ENCODE results near the gene COLEC12.

Gene COLEC12

DNA sequence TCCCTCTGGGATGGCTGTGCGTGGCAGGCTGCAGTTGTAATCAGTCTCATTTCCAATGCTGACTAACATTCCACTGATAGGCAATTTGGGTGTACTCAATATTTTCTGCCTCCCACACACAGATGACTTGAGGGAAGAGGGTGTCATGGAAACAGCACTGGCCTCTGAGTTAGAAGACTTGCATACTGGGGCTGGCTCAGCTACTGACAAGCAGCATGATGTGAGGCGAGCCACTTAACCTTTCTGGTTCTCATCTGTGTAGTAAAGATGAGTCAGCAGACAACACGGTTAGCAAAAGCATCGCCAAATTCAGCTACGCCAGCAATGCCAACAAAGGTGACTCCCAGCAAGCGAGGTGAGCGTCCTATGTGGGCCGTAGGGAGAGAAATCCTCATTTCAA, 73.5 kb downstream of the COLEC12 start:
- peak; percentile 63 for DNase-seq (ENCODE audit: extremely low read depth, low read depth)
- TF ChIP-seq, protein P1, sequence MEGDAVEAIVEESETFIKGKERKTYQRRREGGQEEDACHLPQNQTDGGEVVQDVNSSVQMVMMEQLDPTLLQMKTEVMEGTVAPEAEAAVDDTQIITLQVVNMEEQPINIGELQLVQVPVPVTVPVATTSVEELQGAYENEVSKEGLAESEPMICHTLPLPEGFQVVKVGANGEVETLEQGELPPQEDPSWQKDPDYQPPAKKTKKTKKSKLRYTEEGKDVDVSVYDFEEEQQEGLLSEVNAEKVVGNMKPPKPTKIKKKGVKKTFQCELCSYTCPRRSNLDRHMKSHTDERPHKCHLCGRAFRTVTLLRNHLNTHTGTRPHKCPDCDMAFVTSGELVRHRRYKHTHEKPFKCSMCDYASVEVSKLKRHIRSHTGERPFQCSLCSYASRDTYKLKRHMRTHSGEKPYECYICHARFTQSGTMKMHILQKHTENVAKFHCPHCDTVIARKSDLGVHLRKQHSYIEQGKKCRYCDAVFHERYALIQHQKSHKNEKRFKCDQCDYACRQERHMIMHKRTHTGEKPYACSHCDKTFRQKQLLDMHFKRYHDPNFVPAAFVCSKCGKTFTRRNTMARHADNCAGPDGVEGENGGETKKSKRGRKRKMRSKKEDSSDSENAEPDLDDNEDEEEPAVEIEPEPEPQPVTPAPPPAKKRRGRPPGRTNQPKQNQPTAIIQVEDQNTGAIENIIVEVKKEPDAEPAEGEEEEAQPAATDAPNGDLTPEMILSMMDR (IDR thresholded peaks at IDR 0.05; ENCODE audit: low read depth, low read length): no peak

DNA sequence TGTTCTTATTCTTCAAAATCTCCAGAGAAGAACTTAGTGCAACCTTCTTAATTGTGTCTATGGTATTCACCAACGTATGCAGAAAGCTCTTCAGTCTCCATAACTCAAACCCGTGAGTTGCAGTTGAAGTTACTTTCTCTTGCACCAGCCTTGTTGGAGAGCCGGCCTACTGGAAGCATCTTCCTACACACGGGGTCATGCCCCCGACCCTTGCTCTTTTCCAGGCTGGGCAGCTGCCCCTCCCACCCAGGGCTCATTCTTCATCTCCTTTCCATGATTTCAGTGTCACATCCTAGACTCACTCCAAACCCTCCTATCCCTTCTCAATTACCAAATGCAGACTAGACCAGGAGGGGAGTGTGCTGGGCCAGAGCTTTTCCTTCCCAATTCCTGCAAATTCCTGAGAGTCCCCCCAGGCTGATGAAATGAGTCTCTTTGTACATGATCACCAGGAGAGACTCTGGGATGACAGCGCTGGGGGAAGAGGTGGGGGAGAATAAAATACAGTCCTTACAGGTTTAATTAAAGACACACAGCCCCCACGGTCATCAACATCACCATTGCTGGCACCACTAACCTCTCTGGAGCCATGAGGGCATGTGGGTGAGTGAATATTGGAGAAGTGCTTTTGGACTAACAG, 75.3 kb downstream of the COLEC12 start:
- TF ChIP-seq, protein P1 (IDR thresholded peaks at IDR 0.05; ENCODE audit: low read depth, low read length): no peak
- no peak for DNase-seq (ENCODE audit: extremely low read depth, low read depth)

DNA sequence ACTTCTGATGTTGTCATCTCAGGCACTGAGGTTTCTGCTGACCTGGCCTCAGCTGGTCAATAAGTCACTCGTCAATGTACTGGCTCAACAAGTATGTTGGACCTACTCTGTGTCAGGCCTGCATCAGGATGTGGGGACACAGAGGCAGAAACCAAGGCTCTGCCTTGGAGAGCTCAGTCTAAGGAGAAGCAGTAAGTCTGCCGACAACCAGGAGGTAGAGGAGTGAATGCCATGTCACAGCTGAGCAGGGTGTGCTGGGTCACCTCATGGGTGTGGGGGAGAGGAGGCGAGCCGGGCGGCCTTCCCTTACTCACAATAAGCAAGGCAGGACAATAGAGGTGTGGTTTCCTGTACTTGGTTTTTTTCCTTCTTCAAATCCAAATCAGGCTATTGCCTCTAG, 75.8 kb downstream of the COLEC12 start:
- no peak for DNase-seq (ENCODE audit: extremely low read depth, low read depth)
- TF ChIP-seq, protein P1 (IDR thresholded peaks at IDR 0.05; ENCODE audit: low read depth, low read length): no peak

DNA sequence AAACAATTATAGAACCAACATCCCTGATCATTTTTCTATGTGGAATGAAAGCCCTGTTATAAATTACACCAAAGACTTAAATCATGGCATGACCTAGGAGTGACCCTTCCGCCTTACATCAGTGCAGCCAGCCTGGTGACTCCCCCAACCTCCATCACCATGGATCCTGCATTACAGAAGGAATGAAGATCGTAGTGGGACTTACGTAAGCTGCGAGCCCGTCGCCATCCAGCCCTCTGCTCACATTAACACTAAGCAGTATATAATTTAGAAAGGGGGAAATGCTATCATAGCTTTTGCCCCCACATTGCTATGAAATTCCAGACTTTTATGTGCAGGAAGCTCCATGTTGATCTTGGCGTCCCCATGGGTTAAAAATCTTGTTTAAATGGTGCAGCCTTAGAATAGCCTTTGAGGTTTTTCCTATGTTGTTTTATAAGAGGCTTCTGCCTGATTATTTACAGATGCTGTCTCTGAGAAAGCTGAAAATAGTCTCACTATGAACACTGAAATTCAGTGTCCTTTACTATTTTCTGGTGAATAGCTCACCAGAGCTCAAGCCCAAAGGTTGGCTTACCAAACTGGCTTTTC, 76.3 kb downstream of the COLEC12 start:
- TF ChIP-seq, protein P1 (IDR thresholded peaks at IDR 0.05; ENCODE audit: low read depth, low read length): no peak
- DNase-seq (ENCODE audit: extremely low read depth, low read depth): no peak

DNA sequence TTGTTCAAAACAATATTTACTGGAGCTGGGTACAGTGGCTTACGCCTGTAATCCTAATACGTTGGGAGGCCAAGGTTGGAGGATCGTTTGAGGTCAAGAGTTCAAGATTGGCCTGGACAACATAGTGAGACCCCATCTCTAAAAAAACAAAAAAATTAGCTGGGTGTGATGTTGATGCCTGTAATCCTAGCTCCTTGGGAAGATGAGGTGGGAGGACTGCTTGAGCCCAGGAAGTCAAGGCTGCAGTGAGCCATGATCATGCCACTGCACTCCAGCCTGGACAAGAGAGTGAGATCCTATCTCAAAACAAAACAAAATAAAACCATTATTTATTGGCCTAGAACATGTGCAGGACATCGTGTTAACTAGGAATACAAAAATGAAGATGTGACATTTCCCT, 77.5 kb downstream of the COLEC12 start:
- TF ChIP-seq, protein P1 (IDR thresholded peaks at IDR 0.05; ENCODE audit: low read depth, low read length): no peak
- no peak for DNase-seq (ENCODE audit: extremely low read depth, low read depth)

DNA sequence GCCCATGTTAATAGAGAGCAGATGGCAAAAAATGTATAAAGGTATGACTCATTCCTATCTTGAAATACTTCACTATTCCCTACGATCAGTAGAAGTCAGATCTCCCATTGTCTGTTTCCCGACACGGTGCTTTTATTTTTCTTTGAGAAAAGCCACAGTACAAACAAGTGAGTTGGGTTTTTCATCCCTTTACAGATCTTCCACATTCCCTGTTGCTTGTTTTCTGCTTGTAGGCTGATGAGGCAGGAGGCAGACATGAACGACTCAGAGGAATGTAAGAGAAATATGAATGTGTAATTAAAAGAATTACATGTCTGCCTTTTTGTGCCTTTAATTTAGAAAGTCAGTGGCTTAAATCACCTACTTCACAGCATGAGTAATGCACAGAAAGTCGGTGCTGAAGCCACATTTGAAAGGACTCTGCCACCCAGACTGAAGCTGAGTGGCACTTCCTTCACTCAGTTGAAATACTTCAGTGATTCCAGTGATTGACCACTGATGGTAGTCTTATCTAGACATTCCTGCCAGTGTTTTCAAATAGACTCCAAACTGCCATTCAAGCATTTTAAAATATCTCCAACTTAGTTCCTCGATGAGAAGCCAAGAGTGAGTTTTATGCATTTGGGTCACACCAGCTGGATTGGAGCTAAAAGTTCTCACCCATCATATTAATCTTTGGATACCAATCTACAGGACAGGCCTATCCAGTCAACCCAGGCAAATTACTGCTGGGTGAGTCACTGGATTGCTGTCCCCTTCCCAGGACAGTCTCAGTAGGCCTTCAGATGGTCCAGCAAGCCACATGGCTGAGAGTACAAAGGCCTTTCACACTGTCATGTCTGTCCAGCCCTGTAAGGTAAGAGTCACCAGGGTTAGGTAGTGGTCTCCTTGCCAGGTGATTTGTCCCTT, 79.0 kb downstream of the COLEC12 start:
- TF ChIP-seq, protein P1 (IDR thresholded peaks at IDR 0.05; ENCODE audit: low read depth, low read length): no peak
- no peak for DNase-seq (ENCODE audit: extremely low read depth, low read depth)
